Fibroblast of mammary gland (primary cell): Measurements from ENCODE around the gene PDE2A.
A peak's percentile ranks its signal among the peaks of the same experiment; 100 is the strongest.

ENCODE experiments used
- DNase-seq: peaks from one replicate; pipeline ENCODE4 v3.0.0-alpha.2; 2010; ENCODE audit warnings: low read depth
- H3K4me3 ChIP-seq: 2 replicates; pipeline ENCODE4 v1.5.1; 2011; ENCODE audit warnings: low read depth, mild to moderate bottlenecking, low read length, moderate library complexity; ENCODE audit not compliant: control insufficient read depth
- CTCF ChIP-seq: conservative IDR thresholded peaks from 2 replicates; pipeline ENCODE4 v1.5.1; 2011; ENCODE audit warnings: low read depth, low read length, inconsistent platforms; ENCODE audit not compliant: control insufficient read depth, insufficient read depth

PDE2A gene

DNA sequence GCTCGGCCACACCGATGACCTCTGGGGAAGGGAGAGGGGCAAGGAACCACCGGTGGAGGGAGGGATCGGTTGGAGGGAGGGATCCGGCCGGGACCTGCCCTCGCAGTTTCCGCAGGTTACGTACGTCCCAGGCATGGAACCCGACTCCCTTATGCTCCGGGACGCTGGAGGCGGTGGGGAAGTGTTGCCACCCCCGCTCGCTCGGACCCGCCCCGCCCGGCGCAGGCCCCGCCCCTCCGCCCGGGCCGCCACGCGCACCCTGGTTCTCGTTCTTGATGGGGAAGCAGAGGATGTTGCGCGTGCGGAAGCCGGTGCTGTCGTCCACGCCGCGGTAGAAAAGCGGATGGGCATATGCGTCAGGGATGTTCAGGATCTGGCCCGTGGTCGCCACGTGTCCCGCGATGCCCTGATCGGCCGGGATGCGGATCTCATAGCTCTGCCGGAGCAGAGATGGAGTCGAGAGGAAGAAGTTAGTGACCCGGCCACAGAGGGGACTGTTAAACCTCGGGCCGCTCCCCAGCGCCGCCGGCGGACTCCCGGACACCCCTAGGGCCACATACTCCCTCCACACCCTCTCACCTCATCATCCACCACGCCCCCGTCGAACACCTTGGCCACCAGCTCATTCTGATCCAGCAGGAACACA lies 89.8 kb downstream of the PDE2A start:
- no peak for TF ChIP-seq CTCF
- peak overlapping the region; percentile 2 for H3K4me3 ChIP-seq
- DNase-seq = peak; percentile 38

DNA sequence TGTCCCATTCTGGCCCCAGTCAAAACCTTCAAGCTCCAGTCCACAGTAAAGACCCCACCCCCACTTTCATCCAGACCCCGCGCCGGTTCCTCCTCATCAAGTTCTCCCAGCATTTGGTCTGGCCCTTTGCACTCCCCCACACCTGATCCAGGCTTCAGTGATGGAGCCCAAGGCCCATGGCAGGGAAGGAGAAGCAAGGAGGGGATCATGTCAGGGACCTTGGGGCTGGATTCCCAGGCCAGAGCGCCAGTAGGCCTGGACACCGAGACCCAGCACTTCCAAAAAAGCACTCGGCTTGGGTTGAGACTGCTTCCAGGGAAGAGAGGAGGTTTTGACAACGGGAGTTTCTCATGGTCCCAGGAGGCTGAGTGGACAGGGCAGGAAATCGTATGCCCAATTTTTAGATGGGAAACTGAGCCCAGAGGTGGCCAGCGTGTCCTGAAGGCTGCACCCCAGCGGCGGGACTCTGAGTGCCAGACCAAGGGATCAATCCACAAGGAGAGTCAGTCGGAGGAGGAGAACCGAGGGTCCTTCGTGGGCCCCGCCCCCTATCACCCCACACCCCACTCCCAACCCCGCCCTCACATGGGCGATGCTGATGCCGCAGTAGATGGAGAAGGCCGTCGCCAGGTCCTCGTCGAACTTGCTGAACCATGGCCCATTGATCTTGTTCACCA lies 90.5 kb downstream of the PDE2A start:
- no peak for TF ChIP-seq CTCF
- H3K4me3 ChIP-seq = no peak overlapping the region
- no peak for DNase-seq

GRCh38 chr11:72583177-72583553 lies 91.1 kb downstream of the PDE2A start:
- no peak for TF ChIP-seq CTCF
- DNase-seq = no peak
- H3K4me3 ChIP-seq = no peak overlapping the region

- DNase-seq = no peak
- TF ChIP-seq CTCF = no peak
- no peak overlapping the region for H3K4me3 ChIP-seq
Measured at GRCh38 chr11:72582206-72583176, 91.7 kb downstream of the PDE2A start.

DNA sequence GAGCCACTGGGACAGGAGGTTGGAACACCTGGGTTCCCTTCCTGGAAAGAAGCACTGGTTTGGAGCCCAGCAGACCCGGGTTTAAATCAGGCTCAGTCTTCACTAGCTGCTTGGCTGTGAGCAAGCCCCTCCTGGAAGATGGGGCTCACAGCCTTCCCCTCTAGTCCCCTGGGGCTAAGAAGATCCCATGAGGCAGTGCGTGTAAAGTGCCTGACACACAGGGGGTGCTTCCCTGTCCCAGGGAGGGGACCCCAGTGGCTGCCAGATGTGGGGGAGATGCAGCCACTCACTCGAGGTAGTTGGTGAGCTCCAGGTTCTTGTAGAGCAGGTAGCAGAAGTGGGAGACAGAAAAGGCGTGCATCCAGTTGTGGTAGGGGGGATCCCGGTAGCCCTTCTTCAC lies 93.2 kb downstream of the PDE2A start:
- DNase-seq = no peak
- no peak overlapping the region for H3K4me3 ChIP-seq
- no peak for TF ChIP-seq CTCF

GRCh38 chr11:72580642-72580950 lies 93.6 kb downstream of the PDE2A start:
- H3K4me3 ChIP-seq = no peak overlapping the region
- DNase-seq = no peak
- no peak for TF ChIP-seq CTCF
